Testis (tissue), 3 donors: Measurements from ENCODE around the gene SMTNL1. TPM values are rescaled to one million over a fixed set of nuclear protein-coding genes. Genes with fewer than 3 reads are reported as not detected.

ENCODE experiments used
- DNase-seq: peaks from one replicate; pipeline ENCODE4 v3.0.0-alpha.2; 2019
- H3K27ac ChIP-seq, 2 donors: fragments of 200-600 bp; sonication (generic); one replicate each; pipeline ENCODE4 v1.5.1; 2019
- H3K27me3 ChIP-seq: fragments of 200-600 bp; sonication (generic); one replicate; pipeline ENCODE4 v1.5.1; 2019
- H3K36me3 ChIP-seq: fragments of 200-600 bp; sonication (generic); one replicate; pipeline ENCODE4 v1.5.1; 2017; ENCODE audit warnings: low read depth; ENCODE audit errors: missing control alignments
- H3K4me1 ChIP-seq: fragments of 200-600 bp; sonication (generic); one replicate; pipeline ENCODE4 v1.5.1; 2019
- H3K4me3 ChIP-seq, 2 donors: fragments of 200-600 bp; sonication (generic); one replicate each; pipeline ENCODE4 v1.5.1; 2017 to 2019
- H3K9me3 ChIP-seq: fragments of 200-600 bp; sonication (generic); one replicate; pipeline ENCODE4 v1.5.1; 2017
- POLR2A ChIP-seq: fragments of 450-650 bp; IDR thresholded peaks from one replicate; pipeline ENCODE4 v1.6.1; 2017; ENCODE audit warnings: antibody characterized with exemption, mild to moderate bottlenecking, moderate library complexity
- WGBS, 2 donors: methylation state at CpG; one replicate each; pipeline ENCODE4 v1.1.5; 2018; 5-methylcytosine and 5-hydroxymethylcytosine counted together
- intact Hi-C: fragments of 100-400 bp; cut with DNase I; formaldehyde crosslinking; loops from one replicate; pipeline ENCODE4 v1.15.1; 2023; ENCODE audit warnings: low total_unique reads
- polyA plus RNA-seq: library from polyadenylated mRNA; stranded (reverse); fragments of 350-450 nt; fragmentation: Illumina TruSeq; extraction: RNeasy Lipid Tissue Mini Kit (QIAGEN cat#74804); gene quantifications from one replicate; pipeline ENCODE4 v1.2.3, GENCODE V29; 2014; ENCODE audit warnings: low read depth, low replicate concordance; ENCODE audit not compliant: insufficient read depth
- small RNA-seq, 2 donors: library from RNA; depleted of rRNA; stranded (forward); fragments of <200 nt; gene quantifications; one replicate each; pipeline ENCODE3, GENCODE V24; 2016
- total RNA-seq, 2 donors: library from RNA; depleted of rRNA; stranded (reverse); fragments of >200 nt; gene quantifications; one replicate each; pipeline ENCODE4 v1.2.3, GENCODE V29; 2016
- TF ChIP-seq, protein P1 (sequence below), 3 experiments: fragments of 450-650 bp in 2 of 3; fragments of 200-600 bp in 1 of 3; sonication (generic) in 1 of 3; IDR thresholded peaks; one replicate each; pipeline ENCODE4 v1.5.1; 2016 to 2019; ENCODE audit warnings: antibody characterized with exemption in 3 of 3, mild to moderate bottlenecking in 2 of 3, moderate library complexity in 1 of 3

Gene SMTNL1
- total and polyA plus RNA-seq, 3 donors from 2014 or later: 0.37 to 2.0 (median 0.47) TPM

DNA sequence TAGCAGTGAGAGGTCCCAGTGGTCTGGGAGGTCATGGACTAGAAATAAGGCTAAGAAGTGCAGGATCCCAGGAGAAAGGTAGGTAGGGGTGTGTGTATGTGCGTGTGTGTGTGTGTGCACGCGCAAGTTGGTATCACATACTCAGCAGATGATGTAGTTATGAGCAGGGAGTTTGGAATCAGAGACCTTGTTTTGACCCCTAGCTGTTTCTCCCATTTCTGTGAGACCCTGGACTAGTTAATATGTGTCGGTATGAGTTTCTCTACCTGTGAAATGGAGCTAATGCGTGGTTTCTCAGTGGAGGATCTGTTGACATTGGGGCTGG is 61.4 kb downstream of the SMTNL1 start:
- Histone ChIP-seq H3K36me3 (no peaks in the 10 kb centered on the region), H3K4me3 (peak overlapping the region in 1 of 2 donors; percentile 64), H3K27me3 (no peaks in the 10 kb centered on the region), H3K27ac (peak overlapping the region; percentile 83 to 93), H3K4me1 (no peaks in the 10 kb centered on the region), H3K9me3 (no peaks in the 10 kb centered on the region)
- intact Hi-C loops: no loop called here
- TF ChIP-seq, protein P1, sequence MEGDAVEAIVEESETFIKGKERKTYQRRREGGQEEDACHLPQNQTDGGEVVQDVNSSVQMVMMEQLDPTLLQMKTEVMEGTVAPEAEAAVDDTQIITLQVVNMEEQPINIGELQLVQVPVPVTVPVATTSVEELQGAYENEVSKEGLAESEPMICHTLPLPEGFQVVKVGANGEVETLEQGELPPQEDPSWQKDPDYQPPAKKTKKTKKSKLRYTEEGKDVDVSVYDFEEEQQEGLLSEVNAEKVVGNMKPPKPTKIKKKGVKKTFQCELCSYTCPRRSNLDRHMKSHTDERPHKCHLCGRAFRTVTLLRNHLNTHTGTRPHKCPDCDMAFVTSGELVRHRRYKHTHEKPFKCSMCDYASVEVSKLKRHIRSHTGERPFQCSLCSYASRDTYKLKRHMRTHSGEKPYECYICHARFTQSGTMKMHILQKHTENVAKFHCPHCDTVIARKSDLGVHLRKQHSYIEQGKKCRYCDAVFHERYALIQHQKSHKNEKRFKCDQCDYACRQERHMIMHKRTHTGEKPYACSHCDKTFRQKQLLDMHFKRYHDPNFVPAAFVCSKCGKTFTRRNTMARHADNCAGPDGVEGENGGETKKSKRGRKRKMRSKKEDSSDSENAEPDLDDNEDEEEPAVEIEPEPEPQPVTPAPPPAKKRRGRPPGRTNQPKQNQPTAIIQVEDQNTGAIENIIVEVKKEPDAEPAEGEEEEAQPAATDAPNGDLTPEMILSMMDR (IDR thresholded peaks at IDR 0.05): no peak
- no peak for TF ChIP-seq POLR2A
- 34 to 41% methylated on average over 4 to 5 of the region's 5 CpGs for WGBS, 2 donors
- DNase-seq: no peak

DNA sequence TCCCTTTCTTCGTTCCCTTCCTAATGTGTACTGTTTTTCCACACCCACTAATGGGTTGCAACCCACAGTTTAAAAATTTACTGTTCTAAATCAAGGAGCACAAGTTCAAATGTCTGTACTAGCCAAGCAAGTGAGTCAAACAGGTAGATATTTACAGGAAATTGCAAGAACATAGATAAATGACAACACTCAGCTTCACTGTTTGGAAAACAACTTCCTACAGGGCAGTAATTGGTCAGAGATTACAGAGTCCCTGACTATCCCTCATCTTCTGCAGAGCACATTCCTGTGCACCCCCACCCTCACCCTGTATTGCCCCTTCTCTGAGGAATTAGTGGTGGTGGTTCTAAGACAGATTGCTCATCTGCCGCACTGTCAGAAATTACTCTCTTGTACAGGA is 62.0 kb downstream of the SMTNL1 start:
- WGBS, 2 donors: 13 to 37% methylated on average over 2 of the region's 2 CpGs
- no peak overlapping the region for H3K27ac ChIP-seq
- DNase-seq: no peak
- no peaks in the 10 kb centered on the region for H3K9me3 ChIP-seq
- no peaks in the 10 kb centered on the region for H3K27me3 ChIP-seq
- H3K36me3 ChIP-seq: no peaks in the 10 kb centered on the region
- no peak overlapping the region for H3K4me3 ChIP-seq
- intact Hi-C loops: no loop called here
- no peak for TF ChIP-seq POLR2A
- TF ChIP-seq, protein P1 (IDR thresholded peaks at IDR 0.05): no peak
- no peaks in the 10 kb centered on the region for H3K4me1 ChIP-seq

Small RNA genes lying within 50 kb of the gene (small RNA-seq; reads per million reads assigned to genes)
- 0 to 0.27 reads per million in 2 donors for gene RN7SL605P

Other genes with a start within 250 kb of the SMTNL1 start
- gene TNKS1BP1, start 212.6 kb upstream of the SMTNL1 start, total RNA-seq: 10 to 100 TPM; 85.2 to 99.4 TPM
- 62.3 TPM for gene TNKS1BP1, start 212.6 kb upstream of the SMTNL1 start, polyA plus RNA-seq
- 100 to 1,000 TPM in 1 of 2 donors, 10 to 100 TPM in 1; 89.1 to 111 TPM for gene SSRP1, start 201.7 kb upstream of the SMTNL1 start, total RNA-seq
- 104 TPM for gene SSRP1, start 201.7 kb upstream of the SMTNL1 start, polyA plus RNA-seq
- 1 to 10 TPM; 2.5 to 3.3 TPM for gene P2RX3, start 199.2 kb upstream of the SMTNL1 start, total RNA-seq
- 8.5 TPM for gene P2RX3, start 199.2 kb upstream of the SMTNL1 start, polyA plus RNA-seq
- not detected for gene PRG3, start 156.4 kb upstream of the SMTNL1 start, total RNA-seq
- gene PRG3, start 156.4 kb upstream of the SMTNL1 start, polyA plus RNA-seq: not detected
- not detected for gene PRG2, start 146.9 kb upstream of the SMTNL1 start, total RNA-seq
- gene PRG2, start 146.9 kb upstream of the SMTNL1 start, polyA plus RNA-seq: not detected
- 10 to 100 TPM; 13.8 to 20.8 TPM for gene SLC43A3, start 110.5 kb upstream of the SMTNL1 start, total RNA-seq
- gene SLC43A3, start 110.5 kb upstream of the SMTNL1 start, polyA plus RNA-seq: 13.9 TPM
- gene RTN4RL2, start 77.1 kb upstream of the SMTNL1 start, total RNA-seq: 1 to 10 TPM; 2.3 to 2.5 TPM
- gene RTN4RL2, start 77.1 kb upstream of the SMTNL1 start, polyA plus RNA-seq: 3.2 TPM
- 10 to 100 TPM; 12.2 to 12.3 TPM for gene SLC43A1, start 21.9 kb upstream of the SMTNL1 start, total RNA-seq
- 6.5 TPM for gene SLC43A1, start 21.9 kb upstream of the SMTNL1 start, polyA plus RNA-seq
- gene TIMM10, start 6.8 kb upstream of the SMTNL1 start, total RNA-seq: 10 to 100 TPM; 27.7 to 49.1 TPM
- gene TIMM10, start 6.8 kb upstream of the SMTNL1 start, polyA plus RNA-seq: 56.9 TPM
- 10 to 100 TPM; 13.3 to 19.8 TPM for gene UBE2L6, start 30.1 kb downstream of the SMTNL1 start, total RNA-seq
- gene UBE2L6, start 30.1 kb downstream of the SMTNL1 start, polyA plus RNA-seq: 43.6 TPM
- 100 to 1,000 TPM in 1 of 2 donors, 10 to 100 TPM in 1; 53.6 to 113 TPM for gene SERPING1, start 60.1 kb downstream of the SMTNL1 start, total RNA-seq
- 273 TPM for gene SERPING1, start 60.1 kb downstream of the SMTNL1 start, polyA plus RNA-seq
- gene YPEL4, start 112.3 kb downstream of the SMTNL1 start, total RNA-seq: 1 to 10 TPM; 1.4 to 3.4 TPM
- gene YPEL4, start 112.3 kb downstream of the SMTNL1 start, polyA plus RNA-seq: 4.2 TPM
- gene CLP1, start 120.2 kb downstream of the SMTNL1 start, total RNA-seq: 10 to 100 TPM; 15.5 to 19.8 TPM
- 14.4 TPM for gene CLP1, start 120.2 kb downstream of the SMTNL1 start, polyA plus RNA-seq
- 10 to 100 TPM; 75.4 to 79.8 TPM for gene ZDHHC5, start 130.5 kb downstream of the SMTNL1 start, total RNA-seq
- 124 TPM for gene ZDHHC5, start 130.5 kb downstream of the SMTNL1 start, polyA plus RNA-seq
- 10 to 100 TPM; 49.9 to 52.3 TPM for gene MED19, start 174.6 kb downstream of the SMTNL1 start, total RNA-seq
- 48.3 TPM for gene MED19, start 174.6 kb downstream of the SMTNL1 start, polyA plus RNA-seq
- gene TMX2, start 175.0 kb downstream of the SMTNL1 start, total RNA-seq: 10 to 100 TPM; 73.3 to 85.9 TPM
- 88.6 TPM for gene TMX2, start 175.0 kb downstream of the SMTNL1 start, polyA plus RNA-seq
- 100 to 1,000 TPM; 157 to 222 TPM for gene SELENOH, start 203.9 kb downstream of the SMTNL1 start, total RNA-seq
- 71.3 TPM for gene SELENOH, start 203.9 kb downstream of the SMTNL1 start, polyA plus RNA-seq
- gene BTBD18, start 214.2 kb downstream of the SMTNL1 start, total RNA-seq: 1 to 10 TPM; 3.1 to 7.2 TPM
- gene BTBD18, start 214.2 kb downstream of the SMTNL1 start, polyA plus RNA-seq: 2.8 TPM
- 100 to 1,000 TPM; 178 to 227 TPM for gene CTNND1, start 224.2 kb downstream of the SMTNL1 start, total RNA-seq
- gene CTNND1, start 224.2 kb downstream of the SMTNL1 start, polyA plus RNA-seq: 134 TPM